HG03571 (cell line): ENCODE measurements around the gene FAM90A1.
"Not testable (repeated sequence)": the region's sequence is repeated elsewhere in the genome, so short reads cannot be mapped to it uniquely, and the experiment has no call there.

Source experiments
- ATAC-seq: cut with Tn5 transposase; IDR thresholded peaks from one replicate; pipeline ENCODE4 v1.9.1; 2021; ENCODE audit not compliant: unreplicated experiment

Gene FAM90A1

GRCh38 chr12:8233935-8234495, 6.6 kb upstream of the FAM90A1 start:
- not testable (repeated sequence) for ATAC-seq

GRCh38 chr12:8233300-8233855, 6.0 kb upstream of the FAM90A1 start:
- ATAC-seq: not testable (repeated sequence)

GRCh38 chr12:8231666-8232608, 4.5 kb upstream of the FAM90A1 start:
- ATAC-seq: not testable (repeated sequence)

GRCh38 chr12:8231049-8231448, 3.6 kb upstream of the FAM90A1 start:
- ATAC-seq: not testable (repeated sequence)

- not testable (repeated sequence) for ATAC-seq
These were observed 2.1 kb upstream of the FAM90A1 start for GRCh38 chr12:8229486-8229885.

- ATAC-seq: not testable (repeated sequence)
These were observed 1.2 kb upstream of the FAM90A1 start for GRCh38 chr12:8228607-8229006.

GRCh38 chr12:8227732-8228077, 287 bp upstream of the FAM90A1 start:
- not testable (repeated sequence) for ATAC-seq

- ATAC-seq: no peak
These were observed 1.1 kb downstream of the FAM90A1 start for GRCh38 chr12:8226355-8226754.

GRCh38 chr12:8224782-8225181, 2.6 kb downstream of the FAM90A1 start:
- not testable (repeated sequence) for ATAC-seq

- not testable (repeated sequence) for ATAC-seq
These were observed 3.8 kb downstream of the FAM90A1 start for GRCh38 chr12:8223646-8224045.

GRCh38 chr12:8222303-8222702, 5.1 kb downstream of the FAM90A1 start:
- not testable (repeated sequence) for ATAC-seq

- not testable (repeated sequence) for ATAC-seq
These were observed 5.6 kb downstream of the FAM90A1 start for GRCh38 chr12:8221844-8222243.

- ATAC-seq: not testable (repeated sequence)
These were observed 6.0 kb downstream of the FAM90A1 start for GRCh38 chr12:8221375-8221774.

- ATAC-seq: not testable (repeated sequence)
These were observed 8.6 kb downstream of the FAM90A1 start for GRCh38 chr12:8218711-8219382.

- not testable (repeated sequence) for ATAC-seq
These were observed 29.6 kb downstream of the FAM90A1 start for GRCh38 chr12:8197685-8198308.

- not testable (repeated sequence) for ATAC-seq
These were observed 39.3 kb downstream of the FAM90A1 start for GRCh38 chr12:8188088-8188487.

- ATAC-seq: not testable (repeated sequence)
These were observed 43.2 kb downstream of the FAM90A1 start for GRCh38 chr12:8184206-8184605.

GRCh38 chr12:8183346-8183745, 44.1 kb downstream of the FAM90A1 start:
- ATAC-seq: not testable (repeated sequence)

- ATAC-seq: not testable (repeated sequence)
These were observed 44.5 kb downstream of the FAM90A1 start for GRCh38 chr12:8182923-8183322.

GRCh38 chr12:8181271-8181670, 46.1 kb downstream of the FAM90A1 start:
- ATAC-seq: not testable (repeated sequence)
